COLO668 (cell line): ENCODE results near the gene ABRAXAS1.

Experiments
- DNase-seq: peaks from one replicate; lab custom pipeline; 2025; ENCODE audit not compliant: unreplicated experiment; lab: John Stamatoyannopoulos, UW

ABRAXAS1 gene

GRCh38 chr4:83454686-83455085 is 30.2 kb downstream of the ABRAXAS1 start:
- no peak for DNase-seq

- DNase-seq: no peak
Observed at GRCh38 chr4:83449009-83449408, 35.9 kb downstream of the ABRAXAS1 start.

GRCh38 chr4:83440899-83441298 is 44.0 kb downstream of the ABRAXAS1 start:
- no peak for DNase-seq

GRCh38 chr4:83440148-83440814 is 44.6 kb downstream of the ABRAXAS1 start:
- DNase-seq: no peak

- no peak for DNase-seq
Observed at GRCh38 chr4:83438719-83439118, 46.2 kb downstream of the ABRAXAS1 start.

- no peak for DNase-seq
Observed at GRCh38 chr4:83436680-83437079, 48.2 kb downstream of the ABRAXAS1 start.

GRCh38 chr4:83431200-83431599 is 53.7 kb downstream of the ABRAXAS1 start:
- DNase-seq: no peak

- no peak for DNase-seq
Observed at GRCh38 chr4:83418211-83418610, 66.7 kb downstream of the ABRAXAS1 start.

- DNase-seq: no peak
Observed at GRCh38 chr4:83417566-83417965, 67.3 kb downstream of the ABRAXAS1 start.

- DNase-seq: no peak
Observed at GRCh38 chr4:83413676-83414075, 71.2 kb downstream of the ABRAXAS1 start.
